SU-DHL-6 (cell line): Measurements from ENCODE around the gene TMEM237.

ENCODE experiments used
- CTCF ChIP-seq: fragments of 200-600 bp; sonication (generic); IDR thresholded peaks from one replicate; pipeline ENCODE4 v1.5.1; 2017; ENCODE audit warnings: antibody characterized with exemption, mild to moderate bottlenecking, low read length, moderate library complexity; ENCODE audit not compliant: insufficient read depth, poor library complexity, severe bottlenecking
- EZH2phosphoT487 ChIP-seq: fragments of 200-600 bp; sonication (generic), shearing (Covaris generic); conservative IDR thresholded peaks from 2 replicates; pipeline ENCODE4 v1.6.1; 2018; ENCODE audit warnings: mild to moderate bottlenecking, antibody characterized with exemption, low read length, moderate library complexity, mixed read lengths

DNA sequence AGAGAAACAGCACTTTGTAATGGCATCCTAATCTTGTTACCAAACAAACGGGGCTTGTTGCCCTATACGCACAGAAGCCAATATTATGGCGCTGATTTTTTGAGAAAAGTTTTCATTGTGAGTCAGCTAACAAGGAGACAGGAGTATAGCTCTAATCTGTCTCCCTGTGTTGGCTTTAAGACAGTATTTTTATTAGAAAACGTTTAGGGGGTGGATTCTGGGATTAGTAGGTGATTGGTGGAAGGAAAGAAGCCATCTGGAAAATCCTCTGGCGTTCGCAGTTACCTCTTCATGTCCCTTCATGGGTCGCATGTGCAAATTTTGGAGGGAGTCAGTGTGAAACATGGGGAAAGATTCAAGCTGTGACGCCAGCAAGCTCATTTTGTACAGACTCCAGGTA is 698 bp upstream of the TMEM237 start:
- TF ChIP-seq CTCF (no peak), EZH2phosphoT487 (no peak)
